GM23338 (cell line): Measurements from ENCODE around the gene SMC5. TPM values are rescaled to one million over a fixed set of nuclear protein-coding genes. Genes with fewer than 3 reads are reported as not detected.

ENCODE experiments used
- ATAC-seq: fragments of 200-7000 bp; cut with Tn5 transposase; 3 replicates; pipeline ENCODE4 v1.9.1; 2020
- DNase-seq: peaks from one replicate; pipeline ENCODE4 v3.0.0-alpha.2; 2015; ENCODE audit warnings: low spot score
- H2AFZ ChIP-seq: fragments of 200-600 bp; sonication (generic); 2 replicates; pipeline ENCODE4 v1.8.0; 2016; ENCODE audit warnings: antibody characterized with exemption, mild to moderate bottlenecking, moderate library complexity
- H3F3A ChIP-seq: fragments of 200-600 bp; sonication (generic); replicated peaks from 2 replicates; pipeline ENCODE4 v1.8.0; 2017; ENCODE audit warnings: antibody characterized with exemption, mixed run types, low read depth
- H3K27ac ChIP-seq: fragments of 200-600 bp; sonication (generic); 2 replicates; pipeline ENCODE4 v1.6.1; 2016; ENCODE audit warnings: low read depth
- H3K27me3 ChIP-seq: fragments of 200-600 bp; sonication (generic); 2 replicates; pipeline ENCODE4 v1.8.0; 2016; ENCODE audit warnings: mild to moderate bottlenecking, mixed run types, moderate library complexity; ENCODE audit not compliant: insufficient read depth
- H3K36me3 ChIP-seq: fragments of 200-600 bp; sonication (generic); 2 replicates; pipeline ENCODE4 v1.8.0; 2016; ENCODE audit warnings: mild to moderate bottlenecking; ENCODE audit not compliant: insufficient read depth
- H3K4me1 ChIP-seq: fragments of 200-600 bp; sonication (generic); 2 replicates; pipeline ENCODE4 v1.8.0; 2016; ENCODE audit warnings: mild to moderate bottlenecking, moderate library complexity; ENCODE audit not compliant: insufficient read depth
- H3K4me2 ChIP-seq: fragments of 200-600 bp; sonication (generic); 2 replicates; pipeline ENCODE4 v1.7.1; 2017; ENCODE audit warnings: mixed run types
- H3K4me3 ChIP-seq: fragments of 200-600 bp; sonication (generic); 2 replicates; pipeline ENCODE4 v1.6.1; 2016; ENCODE audit warnings: mixed run types
- H3K79me2 ChIP-seq: fragments of 200-600 bp; sonication (generic); replicated peaks from 2 replicates; pipeline ENCODE4 v1.8.0; 2017; ENCODE audit warnings: mild to moderate bottlenecking; ENCODE audit not compliant: insufficient read depth
- H3K9me2 ChIP-seq: fragments of 200-600 bp; sonication (generic); 2 replicates; pipeline ENCODE4 v1.8.0; 2017; ENCODE audit not compliant: insufficient read depth
- H4K20me1 ChIP-seq: fragments of 200-600 bp; sonication (generic); replicated peaks from 2 replicates; pipeline ENCODE4 v1.8.0; 2017; ENCODE audit warnings: mild to moderate bottlenecking; ENCODE audit not compliant: insufficient read depth
- H3K27ac Mint-ChIP-seq: 2 replicates; pipeline ENCODE4 v1.8.0; 2020; ENCODE audit warnings: inconsistent platforms, mild to moderate bottlenecking, moderate library complexity, mixed read lengths
- H3K27me3 Mint-ChIP-seq: 3 replicates; pipeline ENCODE4 v1.8.0; 2022; ENCODE audit warnings: low read depth, mild to moderate bottlenecking, moderate library complexity, mixed read lengths, inconsistent platforms; ENCODE audit not compliant: insufficient read depth, poor library complexity
- H3K36me3 Mint-ChIP-seq: 3 replicates; pipeline ENCODE4 v1.8.0; 2021; ENCODE audit warnings: low read depth, mild to moderate bottlenecking, inconsistent platforms, moderate library complexity, mixed read lengths
- H3K4me1 Mint-ChIP-seq: 3 replicates; pipeline ENCODE4 v1.8.0; 2020; ENCODE audit warnings: mild to moderate bottlenecking, inconsistent platforms, mixed read lengths
- H3K4me3 Mint-ChIP-seq: 3 replicates; pipeline ENCODE4 v1.8.0; 2021; ENCODE audit warnings: moderate library complexity, mild to moderate bottlenecking, inconsistent platforms, mixed read lengths
- H3K9me3 Mint-ChIP-seq: 3 replicates; pipeline ENCODE4 v1.8.0; 2020; ENCODE audit warnings: moderate library complexity, mild to moderate bottlenecking, inconsistent platforms, mixed read lengths
- CREB1 ChIP-seq: fragments of 250-450 bp; sonication (Bioruptor Pico); IDR thresholded peaks from 2 replicates; pipeline ENCODE4 v1.5.0; 2020; ENCODE audit warnings: low read depth, mild to moderate bottlenecking, moderate library complexity
- ETS1 ChIP-seq: IDR thresholded peaks from 2 replicates; pipeline ENCODE4 v1.6.1; 2016; ENCODE audit warnings: antibody characterized with exemption
- EZH2 ChIP-seq: fragments of 200-600 bp; sonication (generic); IDR thresholded peaks from one replicate; pipeline ENCODE4 v1.8.0; 2017; ENCODE audit warnings: antibody characterized with exemption, mild to moderate bottlenecking, low read depth; ENCODE audit not compliant: unreplicated experiment
- EZH2phosphoT487 ChIP-seq: fragments of 200-600 bp; sonication (generic); IDR thresholded peaks from one replicate; pipeline ENCODE4 v1.8.1; 2018; ENCODE audit warnings: antibody characterized with exemption; ENCODE audit not compliant: unreplicated experiment
- JUNB ChIP-seq: IDR thresholded peaks from one replicate; pipeline ENCODE4 v1.6.1; 2016; ENCODE audit warnings: antibody characterized with exemption; ENCODE audit not compliant: unreplicated experiment
- NANOG ChIP-seq: IDR thresholded peaks from 2 replicates; pipeline ENCODE4 v1.6.1; 2016; ENCODE audit warnings: antibody characterized with exemption, borderline replicate concordance
- POLR2AphosphoS5 ChIP-seq: IDR thresholded peaks from 2 replicates; pipeline ENCODE4 v1.6.1; 2016; ENCODE audit warnings: antibody characterized with exemption, low read depth
- STAT1 ChIP-seq: IDR thresholded peaks from one replicate; pipeline ENCODE4 v1.6.1; 2016; ENCODE audit warnings: antibody characterized with exemption; ENCODE audit not compliant: unreplicated experiment
- ZNF114 ChIP-seq: fragments of 250-450 bp; sonication (Bioruptor Pico); IDR thresholded peaks from 2 replicates; pipeline ENCODE4 v1.5.0; 2020; ENCODE audit warnings: mild to moderate bottlenecking, moderate library complexity
- ZNF331 ChIP-seq: fragments of 250-450 bp; sonication (Bioruptor Pico); IDR thresholded peaks from 2 replicates; pipeline ENCODE4 v1.5.0; 2020; ENCODE audit warnings: low read depth, mild to moderate bottlenecking, moderate library complexity
- ZNF462 ChIP-seq: fragments of 250-450 bp; sonication (Bioruptor Pico); IDR thresholded peaks from 2 replicates; pipeline ENCODE4 v1.5.0; 2020; ENCODE audit warnings: mild to moderate bottlenecking, moderate library complexity
- polyA plus RNA-seq: library from polyadenylated mRNA; unstranded; fragments of >200 nt; fragmentation: Nextera tagmentation; extraction: Ambion mirVana; gene quantifications from 2 replicates; pipeline ENCODE4 v1.2.1, GENCODE V29; 2016
- total RNA-seq: library from RNA; depleted of rRNA; stranded (reverse); fragments of >200 nt; shearing (Covaris generic); gene quantifications from 2 replicates; pipeline ENCODE4 v1.2.3, GENCODE V29; 2014
- TF ChIP-seq, protein P1 (sequence below): IDR thresholded peaks from one replicate; pipeline ENCODE4 v1.6.1; 2018; ENCODE audit warnings: antibody characterized with exemption; ENCODE audit not compliant: unreplicated experiment
- TF ChIP-seq, protein P2 (sequence below), 2 experiments: fragments of 200-600 bp in 1 of 2; sonication (generic) in 1 of 2; conservative IDR thresholded peaks; 2 replicates each; pipeline versions ENCODE4 v1.5.1 to v1.6.1; 2016 to 2017; ENCODE audit warnings: antibody characterized with exemption in 2 of 2, low read depth in 2 of 2, mild to moderate bottlenecking in 2 of 2, moderate library complexity in 1 of 2

Gene SMC5
- total and polyA plus RNA-seq, 2 experiments from 2014 or later, result 27.9 to 29.0 TPM

GRCh38 chr9:70218767-70219166, 40.0 kb upstream of the SMC5 start:
- Mint-ChIP-seq H3K27me3 (no peaks in the 10 kb centered on the region), H3K27ac (no peak overlapping the region), H3K36me3 (peaks cover 8% of the 10 kb centered on the region), H3K4me1 (no peaks in the 10 kb centered on the region), H3K9me3 (peaks cover 8% of the 10 kb centered on the region), H3K4me3 (no peak overlapping the region)
- Histone ChIP-seq H3K36me3 (0 out of 2 replicates have a peak, but pooled peaks cover 1% of the 10 kb centered on the region), H3F3A (no peaks in the 10 kb centered on the region), H3K4me3 (no peak overlapping the region), H3K27me3 (no peaks in the 10 kb centered on the region), H4K20me1 (no peaks in the 10 kb centered on the region), H3K4me2 (no peak overlapping the region), H3K79me2 (no peaks in the 10 kb centered on the region), H3K4me1 (no peaks in the 10 kb centered on the region), H3K27ac (no peak overlapping the region), H3K9me2 (peaks cover 4% of the 10 kb centered on the region; the same call in 1 of the 2 replicates), H2AFZ (no peak overlapping the region)
- TF ChIP-seq POLR2AphosphoS5 (no peak), CREB1 (no peak), NANOG (no peak), STAT1 (no peak), JUNB (no peak), ZNF462 (no peak), ZNF114 (CRISPR knock-in tag) (no peak), EZH2phosphoT487 (no peak), ETS1 (no peak), ZNF331 (CRISPR knock-in tag) (no peak), EZH2 (no peak)
- TF ChIP-seq, protein P1, sequence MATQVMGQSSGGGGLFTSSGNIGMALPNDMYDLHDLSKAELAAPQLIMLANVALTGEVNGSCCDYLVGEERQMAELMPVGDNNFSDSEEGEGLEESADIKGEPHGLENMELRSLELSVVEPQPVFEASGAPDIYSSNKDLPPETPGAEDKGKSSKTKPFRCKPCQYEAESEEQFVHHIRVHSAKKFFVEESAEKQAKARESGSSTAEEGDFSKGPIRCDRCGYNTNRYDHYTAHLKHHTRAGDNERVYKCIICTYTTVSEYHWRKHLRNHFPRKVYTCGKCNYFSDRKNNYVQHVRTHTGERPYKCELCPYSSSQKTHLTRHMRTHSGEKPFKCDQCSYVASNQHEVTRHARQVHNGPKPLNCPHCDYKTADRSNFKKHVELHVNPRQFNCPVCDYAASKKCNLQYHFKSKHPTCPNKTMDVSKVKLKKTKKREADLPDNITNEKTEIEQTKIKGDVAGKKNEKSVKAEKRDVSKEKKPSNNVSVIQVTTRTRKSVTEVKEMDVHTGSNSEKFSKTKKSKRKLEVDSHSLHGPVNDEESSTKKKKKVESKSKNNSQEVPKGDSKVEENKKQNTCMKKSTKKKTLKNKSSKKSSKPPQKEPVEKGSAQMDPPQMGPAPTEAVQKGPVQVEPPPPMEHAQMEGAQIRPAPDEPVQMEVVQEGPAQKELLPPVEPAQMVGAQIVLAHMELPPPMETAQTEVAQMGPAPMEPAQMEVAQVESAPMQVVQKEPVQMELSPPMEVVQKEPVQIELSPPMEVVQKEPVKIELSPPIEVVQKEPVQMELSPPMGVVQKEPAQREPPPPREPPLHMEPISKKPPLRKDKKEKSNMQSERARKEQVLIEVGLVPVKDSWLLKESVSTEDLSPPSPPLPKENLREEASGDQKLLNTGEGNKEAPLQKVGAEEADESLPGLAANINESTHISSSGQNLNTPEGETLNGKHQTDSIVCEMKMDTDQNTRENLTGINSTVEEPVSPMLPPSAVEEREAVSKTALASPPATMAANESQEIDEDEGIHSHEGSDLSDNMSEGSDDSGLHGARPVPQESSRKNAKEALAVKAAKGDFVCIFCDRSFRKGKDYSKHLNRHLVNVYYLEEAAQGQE, result no peak
- TF ChIP-seq, protein P2, sequence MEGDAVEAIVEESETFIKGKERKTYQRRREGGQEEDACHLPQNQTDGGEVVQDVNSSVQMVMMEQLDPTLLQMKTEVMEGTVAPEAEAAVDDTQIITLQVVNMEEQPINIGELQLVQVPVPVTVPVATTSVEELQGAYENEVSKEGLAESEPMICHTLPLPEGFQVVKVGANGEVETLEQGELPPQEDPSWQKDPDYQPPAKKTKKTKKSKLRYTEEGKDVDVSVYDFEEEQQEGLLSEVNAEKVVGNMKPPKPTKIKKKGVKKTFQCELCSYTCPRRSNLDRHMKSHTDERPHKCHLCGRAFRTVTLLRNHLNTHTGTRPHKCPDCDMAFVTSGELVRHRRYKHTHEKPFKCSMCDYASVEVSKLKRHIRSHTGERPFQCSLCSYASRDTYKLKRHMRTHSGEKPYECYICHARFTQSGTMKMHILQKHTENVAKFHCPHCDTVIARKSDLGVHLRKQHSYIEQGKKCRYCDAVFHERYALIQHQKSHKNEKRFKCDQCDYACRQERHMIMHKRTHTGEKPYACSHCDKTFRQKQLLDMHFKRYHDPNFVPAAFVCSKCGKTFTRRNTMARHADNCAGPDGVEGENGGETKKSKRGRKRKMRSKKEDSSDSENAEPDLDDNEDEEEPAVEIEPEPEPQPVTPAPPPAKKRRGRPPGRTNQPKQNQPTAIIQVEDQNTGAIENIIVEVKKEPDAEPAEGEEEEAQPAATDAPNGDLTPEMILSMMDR (conservative IDR thresholded peaks at IDR 0.05; ENCODE audit: low read depth in 2 of 2), result no peak
- DNase-seq (no peak), ATAC-seq (no peak)
